Measurements from ENCODE around the gene IFTAP. TPM values are rescaled to one million over a fixed set of nuclear protein-coding genes. Genes with fewer than 3 reads are reported as not detected.

The IFTAP gene
- polyA plus RNA-seq, 1 of the 3 experiments (the other 2 are of a cell fraction), result 21.8 TPM

- no peak overlapping the region for H3K9ac ChIP-seq
- no peak overlapping the region for H3K27ac ChIP-seq (ENCODE audit: low read depth in 2 of 2, low read length in 1 of 2)
- no peaks in the 10 kb centered on the region for H4K20me1 ChIP-seq (ENCODE audit: insufficient read depth)
- no peaks in the 10 kb centered on the region for H3K36me3 ChIP-seq (replicated peaks in 1 of 2; ENCODE audit: control insufficient read depth in 1 of 2, insufficient read depth in 2 of 2, low read length in 1 of 2)
- H3F3A ChIP-seq (replicated peaks; ENCODE audit: insufficient read depth), result no peaks in the 10 kb centered on the region
- 75% methylated on average over 7 of the region's 7 CpGs for WGBS (ENCODE audit: low lambda C conversion rate)
- H3K9me2 ChIP-seq, result no peaks in the 10 kb centered on the region
- no peak overlapping the region for H3K4me3 ChIP-seq (ENCODE audit: low read depth in 2 of 2, low read length in 1 of 2)
- no peak for DNase-seq
- no peak overlapping the region for H2AFZ ChIP-seq (ENCODE audit: low read depth)
- H3K27me3 ChIP-seq (ENCODE audit: insufficient read depth), result no peaks in the 10 kb centered on the region; the same call in 1 of the 2 replicates
- H3K4me1 ChIP-seq (ENCODE audit: control insufficient read depth in 1 of 2, insufficient read depth in 2 of 2, low read depth in 1 of 2, low read length in 1 of 2), result no peaks in the 10 kb centered on the region; a peak in 1 of 4 replicates
- ChIA-PET POLR2A (no interaction called here), CTCF (interaction anchor here (0.8 to 6.9 kb wide), 7 partner anchors 13 to 125 kb away, joined by 3 to 56 read pairs (median 4); no protein-coding TSS in a partner anchor)
- H3K79me2 ChIP-seq (ENCODE audit: insufficient read depth), result no peaks in the 10 kb centered on the region
- H3K9me3 ChIP-seq, result no peaks in the 10 kb centered on the region
- H3K4me2 ChIP-seq, result no peak overlapping the region
- TF ChIP-seq MXI1 (IDR thresholded peaks at IDR 0.05; ENCODE audit: low read depth, low read length), result no peak
- no peak for TF ChIP-seq EP300 (IDR thresholded peaks at IDR 0.05; ENCODE audit: borderline replicate concordance in 1 of 2, low read depth in 1 of 2, low read length in 1 of 2)
- TF ChIP-seq TCF12 (IDR thresholded peaks at IDR 0.05), result no peak
- TF ChIP-seq POLR2AphosphoS5 (IDR thresholded peaks at IDR 0.05; ENCODE audit: low read depth, low read length), result no peak
- TF ChIP-seq TEAD4 (IDR thresholded peaks at IDR 0.05; ENCODE audit: borderline replicate concordance, insufficient read depth), result no peak
- TF ChIP-seq NFIC (IDR thresholded peaks at IDR 0.05; ENCODE audit: borderline replicate concordance), result no peak
- no peak for TF ChIP-seq EZH2phosphoT487 (IDR thresholded peaks at IDR 0.05; ENCODE audit: borderline replicate concordance, low read depth)
- TF ChIP-seq CHD2 (IDR thresholded peaks at IDR 0.05; ENCODE audit: low read length, partially characterized antibody), result no peak
Observed at GRCh38 chr11:36688571-36689291, 94.4 kb downstream of the IFTAP start.

GRCh38 chr11:36689442-36689841 is 95.1 kb downstream of the IFTAP start:
- ChIA-PET POLR2A (no interaction called here), CTCF (interaction anchor here (0.7 to 6.9 kb wide), 7 partner anchors 12 to 125 kb away, joined by 3 to 56 read pairs (median 4); no protein-coding TSS in a partner anchor)
- 74% methylated on average over 4 of the region's 4 CpGs for whole genome bisulfite sequencing (ENCODE audit: low lambda C conversion rate)
- Histone ChIP-seq H3K9me2 (no peaks in the 10 kb centered on the region), H3K4me2 (no peak overlapping the region), H3K4me3 (ENCODE audit: low read depth in 2 of 2, low read length in 1 of 2) (no peak overlapping the region), H3K79me2 (ENCODE audit: insufficient read depth) (no peaks in the 10 kb centered on the region), H3K9me3 (no peaks in the 10 kb centered on the region), H2AFZ (ENCODE audit: low read depth) (no peak overlapping the region), H3F3A (replicated peaks; ENCODE audit: insufficient read depth) (no peaks in the 10 kb centered on the region), H3K27me3 (ENCODE audit: insufficient read depth) (no peaks in the 10 kb centered on the region; the same call in 1 of the 2 replicates), H3K9ac (no peak overlapping the region), H3K4me1 (ENCODE audit: control insufficient read depth in 1 of 2, insufficient read depth in 2 of 2, low read depth in 1 of 2, low read length in 1 of 2) (no peaks in the 10 kb centered on the region; a peak in 1 of 4 replicates), H3K36me3 (replicated peaks in 1 of 2; ENCODE audit: control insufficient read depth in 1 of 2, insufficient read depth in 2 of 2, low read length in 1 of 2) (no peaks in the 10 kb centered on the region), H4K20me1 (ENCODE audit: insufficient read depth) (no peaks in the 10 kb centered on the region), H3K27ac (ENCODE audit: low read depth in 2 of 2, low read length in 1 of 2) (no peak overlapping the region)
- no peak for TF ChIP-seq EP300 (IDR thresholded peaks at IDR 0.05; ENCODE audit: borderline replicate concordance in 1 of 2, low read depth in 1 of 2, low read length in 1 of 2)
- no peak for TF ChIP-seq EZH2phosphoT487 (IDR thresholded peaks at IDR 0.05; ENCODE audit: borderline replicate concordance, low read depth)
- no peak for TF ChIP-seq MAX (IDR thresholded peaks at IDR 0.05; ENCODE audit: low read depth)
- no peak for TF ChIP-seq JUND (IDR thresholded peaks at IDR 0.05)
- TF ChIP-seq ZBTB33 (IDR thresholded peaks at IDR 0.05; ENCODE audit: borderline replicate concordance, low read depth), result no peak
- TF ChIP-seq RCOR1 (IDR thresholded peaks at IDR 0.05; ENCODE audit: low read length), result no peak
- no peak for TF ChIP-seq CTCF (IDR thresholded peaks at IDR 0.05)
- TF ChIP-seq TAF1 (IDR thresholded peaks at IDR 0.05; ENCODE audit: borderline replicate concordance, low read depth, low read length), result no peak
- TF ChIP-seq USF2 (IDR thresholded peaks at IDR 0.05; ENCODE audit: borderline replicate concordance, low read depth, low read length), result no peak
- TF ChIP-seq GABPA (IDR thresholded peaks at IDR 0.05; ENCODE audit: low read depth), result no peak
- no peak for TF ChIP-seq RAD21 (IDR thresholded peaks at IDR 0.05; ENCODE audit: low read length)
- no peak for TF ChIP-seq FOXJ3 (CRISPR knock-in tag; IDR thresholded peaks at IDR 0.05)
- TF ChIP-seq RFX5 (IDR thresholded peaks at IDR 0.05; ENCODE audit: low read length), result no peak
- TF ChIP-seq POLR2AphosphoS5 (IDR thresholded peaks at IDR 0.05; ENCODE audit: low read depth, low read length), result no peak
- no peak for TF ChIP-seq PBX3 (IDR thresholded peaks at IDR 0.05)
- no peak for TF ChIP-seq TCF12 (IDR thresholded peaks at IDR 0.05)
- no peak for TF ChIP-seq ELF1 (IDR thresholded peaks at IDR 0.05)
- DNase-seq, result no peak

Data from SK-N-SH (cell line).